Skeletal muscle tissue (tissue), 4 donors: Measurements from ENCODE around the gene MYO7B. TPM values are rescaled to one million over a fixed set of nuclear protein-coding genes. Genes with fewer than 3 reads are reported as not detected.
"Not testable (repeated sequence)": the region's sequence is repeated elsewhere in the genome, so short reads cannot be mapped to it uniquely, and the experiment has no call there.

Source experiments
- H3K27ac ChIP-seq: one replicate; pipeline ENCODE4 v1.7.0; 2013; ENCODE audit warnings: mild to moderate bottlenecking, low read depth, low read length, inconsistent platforms
- H3K27me3 ChIP-seq, 3 donors: one replicate each; pipeline ENCODE4 v1.7.0; 2013; ENCODE audit warnings: low read length in 3 of 3; ENCODE audit not compliant: control insufficient read depth in 3 of 3, insufficient read depth in 3 of 3
- H3K36me3 ChIP-seq, 3 donors: one replicate each; pipeline ENCODE4 v1.7.0; 2013; ENCODE audit warnings: low read length in 3 of 3; ENCODE audit not compliant: control insufficient read depth in 3 of 3, insufficient read depth in 3 of 3
- H3K4me1 ChIP-seq, 3 donors: one replicate each; pipeline ENCODE4 v1.7.0; 2013; ENCODE audit warnings: low read length in 3 of 3, mild to moderate bottlenecking in 3 of 3; ENCODE audit not compliant: control insufficient read depth in 3 of 3, insufficient read depth in 3 of 3
- H3K4me3 ChIP-seq, 3 donors: one replicate each; pipeline ENCODE4 v1.7.0; 2013; ENCODE audit warnings: low read length in 3 of 3
- H3K9ac ChIP-seq, 3 donors: one replicate each; pipeline ENCODE4 v1.7.0; 2013; ENCODE audit warnings: low read length in 3 of 3, mild to moderate bottlenecking in 3 of 3, moderate library complexity in 2 of 3, low read depth in 1 of 3
- H3K9me3 ChIP-seq, 3 donors: one replicate each; pipeline ENCODE4 v1.7.0; 2013; ENCODE audit warnings: low read length in 3 of 3; ENCODE audit not compliant: control insufficient read depth in 3 of 3
- total RNA-seq: library from RNA; depleted of rRNA; stranded (reverse); fragments of >200 nt; gene quantifications from one replicate; pipeline ENCODE4 v1.2.3, GENCODE V29; 2014
- donor health status: Osteomylitis.

MYO7B gene
- total RNA-seq, 1 donor from 2014 or later = 1.0 TPM

DNA sequence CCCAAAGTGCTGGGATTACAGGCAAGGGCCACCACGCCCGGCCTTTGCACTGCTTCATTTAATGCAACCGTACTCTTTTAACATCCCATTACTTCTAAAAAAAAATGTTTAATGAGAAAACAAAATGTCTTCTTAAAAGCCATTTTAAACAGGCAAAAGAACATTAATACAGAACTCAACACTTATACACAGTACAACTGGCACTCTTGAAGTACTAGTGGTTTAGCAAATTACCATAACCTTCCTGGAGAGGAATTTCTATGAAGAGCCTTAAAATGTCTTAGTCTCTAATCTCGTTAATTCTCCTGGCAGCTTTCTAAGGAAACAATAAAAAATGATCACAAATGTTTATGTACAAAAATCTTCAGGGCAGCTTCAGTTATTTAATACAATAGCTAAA, 15.1 kb upstream of the MYO7B start:
- Histone ChIP-seq H3K27me3 (no peaks in the 10 kb centered on the region), H3K4me3 (no peak overlapping the region), H3K27ac (no peak overlapping the region), H3K9me3 (no peaks in the 10 kb centered on the region), H3K4me1 (peaks cover 20 to 26% (median 21%) of the 10 kb centered on the region in 3 donors), H3K9ac (no peak overlapping the region), H3K36me3 (peaks cover 0 to 16% (median 13%) of the 10 kb centered on the region in 3 donors)

DNA sequence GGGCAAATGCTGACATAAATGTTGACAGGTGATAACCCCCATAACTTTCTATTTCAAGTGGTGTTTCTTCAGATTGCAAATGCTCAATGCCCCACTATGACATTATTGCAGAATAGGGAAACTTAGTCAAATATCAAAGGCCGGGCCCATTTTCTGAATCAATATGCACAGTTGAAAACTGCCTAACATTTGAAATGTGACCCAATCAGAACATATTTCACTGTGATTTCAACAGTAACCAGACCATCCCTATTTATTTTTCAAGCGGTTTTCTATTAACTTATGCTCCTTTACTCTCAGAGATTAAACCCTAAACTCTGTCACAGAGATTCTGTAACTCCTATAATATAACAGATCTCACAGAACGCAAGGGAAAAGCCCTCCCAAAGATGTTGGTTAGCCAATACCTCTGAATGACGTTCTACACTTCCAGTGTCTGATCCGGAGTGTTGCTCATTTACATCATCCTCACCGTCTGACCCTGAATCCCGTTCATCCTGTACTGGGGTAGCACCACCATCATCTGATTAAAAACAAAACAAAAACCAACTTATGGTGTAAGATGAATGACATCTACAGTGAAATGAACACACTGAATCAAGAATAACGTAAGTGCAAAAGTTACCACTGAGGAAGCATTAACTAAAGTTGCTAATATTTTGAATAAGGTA, 12.1 kb upstream of the MYO7B start:
- H3K4me3 ChIP-seq = no peak overlapping the region
- no peaks in the 10 kb centered on the region for H3K9me3 ChIP-seq
- no peak overlapping the region for H3K9ac ChIP-seq
- H3K4me1 ChIP-seq = peaks cover 12 to 16% (median 13%) of the 10 kb centered on the region in 3 donors
- peaks cover 0 to 16% (median 13%) of the 10 kb centered on the region in 3 donors for H3K36me3 ChIP-seq
- H3K27me3 ChIP-seq = no peaks in the 10 kb centered on the region
- H3K27ac ChIP-seq = no peak overlapping the region

DNA sequence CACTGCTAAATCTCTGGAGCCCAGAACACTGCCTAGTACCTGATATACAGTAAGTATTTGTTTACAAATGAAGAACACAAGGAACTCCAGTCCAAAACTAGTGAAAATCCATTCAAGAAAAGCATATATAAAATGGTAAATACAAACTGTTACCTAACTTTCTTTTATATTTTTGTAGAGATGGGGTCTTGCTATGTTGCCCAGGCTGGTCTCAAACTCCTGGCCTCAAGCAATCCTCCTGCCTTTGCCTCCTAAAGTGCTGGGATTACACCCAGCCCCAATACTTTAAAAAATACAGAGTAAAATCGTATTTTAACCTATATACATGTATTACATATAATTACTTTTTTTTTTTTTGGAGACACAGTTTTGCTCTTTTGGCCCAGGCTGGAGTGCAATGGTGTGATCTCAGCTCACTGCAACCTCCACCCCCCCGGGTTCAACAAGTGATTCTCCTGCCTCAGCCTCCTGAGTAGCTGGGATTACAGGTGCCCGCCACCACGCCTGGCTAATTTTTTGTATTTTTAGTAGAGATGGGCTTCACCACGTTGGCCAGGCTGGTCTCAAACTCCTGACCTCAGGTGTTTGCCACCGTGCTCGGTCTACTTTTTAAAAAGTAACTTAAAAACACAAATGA, 11.2 kb upstream of the MYO7B start:
- H3K27me3 ChIP-seq, H3K4me3 ChIP-seq, H3K9me3 ChIP-seq, H3K9ac ChIP-seq, H3K27ac ChIP-seq: not testable (repeated sequence)
- Histone ChIP-seq H3K4me1 (peaks cover 12 to 17% (median 13%) of the 10 kb centered on the region in 3 donors), H3K36me3 (peaks cover 0 to 16% (median 13%) of the 10 kb centered on the region in 3 donors)

DNA sequence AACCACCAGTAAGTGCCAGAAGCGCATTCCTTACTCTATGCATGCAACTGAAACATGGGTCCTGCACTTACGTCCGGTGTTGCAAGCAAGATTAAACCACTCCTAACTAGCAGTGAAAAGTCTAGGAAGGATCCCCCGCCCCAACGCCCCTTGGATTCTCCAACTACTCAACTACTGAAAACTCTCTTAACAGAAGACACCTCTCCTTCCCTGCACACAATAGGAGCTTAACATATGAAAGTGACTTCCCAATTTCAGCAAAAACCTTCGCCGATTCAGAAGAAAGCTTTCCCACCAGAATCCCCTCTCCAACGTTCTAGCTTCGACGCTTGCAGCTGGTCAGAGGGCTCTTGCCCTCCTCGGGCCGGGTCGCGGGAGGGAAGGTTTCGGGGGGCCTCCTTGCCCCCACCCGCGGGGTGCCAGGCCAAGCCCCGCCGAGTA, 9.8 kb upstream of the MYO7B start:
- peak overlapping the region; percentile 92 to 94 (median 93) for H3K9ac ChIP-seq
- peaks cover 0 to 13% (median 12%) of the 10 kb centered on the region in 3 donors for H3K36me3 ChIP-seq
- H3K27ac ChIP-seq = peak overlapping the region; percentile 94
- no peaks in the 10 kb centered on the region for H3K9me3 ChIP-seq
- no peaks in the 10 kb centered on the region for H3K27me3 ChIP-seq
- H3K4me3 ChIP-seq = peak overlapping the region; percentile 80 to 95 (median 83)
- H3K4me1 ChIP-seq = peaks cover 12 to 17% (median 13%) of the 10 kb centered on the region in 3 donors

DNA sequence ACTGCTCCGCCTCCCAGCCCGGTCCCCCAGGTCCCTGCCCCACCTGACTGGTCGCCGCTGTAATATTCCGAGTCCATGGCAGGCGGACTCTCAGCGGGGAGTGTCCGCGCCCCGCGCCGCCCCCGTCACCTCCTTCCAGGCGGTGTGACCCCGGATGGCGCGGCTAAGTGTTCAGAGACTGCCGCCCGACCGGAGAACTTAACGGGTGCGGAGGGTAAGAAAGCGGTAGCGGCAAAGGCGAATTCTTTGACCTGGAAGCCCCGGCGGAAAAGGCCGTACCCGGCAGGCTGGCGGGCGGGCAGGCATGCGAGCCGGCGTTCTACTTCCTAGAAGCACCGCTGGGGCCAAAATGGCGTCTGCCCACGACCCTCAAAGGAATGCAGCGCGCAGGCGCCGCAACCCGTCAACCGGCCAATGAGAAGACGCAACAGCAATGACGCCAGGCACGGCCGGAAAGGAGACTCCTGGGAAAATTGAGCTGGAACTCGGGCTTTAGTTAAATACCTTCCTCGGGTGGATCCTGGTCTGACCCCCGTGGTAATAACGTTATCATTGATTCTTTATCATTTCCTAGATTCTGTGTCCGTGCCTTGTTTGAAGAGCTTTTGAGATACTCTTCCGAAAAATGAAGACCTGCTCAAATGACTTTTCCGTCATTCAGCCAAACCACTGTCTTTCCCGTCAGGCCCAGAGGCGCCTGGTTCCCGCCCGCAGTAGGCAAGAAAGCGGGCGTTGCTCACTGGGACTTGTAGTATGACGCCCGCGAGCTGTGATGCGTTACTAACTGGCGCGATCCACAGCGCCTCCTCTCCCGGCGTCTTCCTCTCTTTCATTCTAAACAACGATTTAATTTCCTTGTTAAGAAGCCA, 9.1 kb upstream of the MYO7B start, which contains the start of gene IWS1:
Gene IWS1 (minus strand): TSS at position 358 of the 869 bp plus-strand sequence. CDS start 281 bp downstream, at position 77.
- H3K9me3 ChIP-seq = no peaks in the 10 kb centered on the region
- peaks cover 12 to 17% (median 13%) of the 10 kb centered on the region in 3 donors for H3K4me1 ChIP-seq
- H3K27ac ChIP-seq = peak within 1 kb of the TSS; percentile 94

DNA sequence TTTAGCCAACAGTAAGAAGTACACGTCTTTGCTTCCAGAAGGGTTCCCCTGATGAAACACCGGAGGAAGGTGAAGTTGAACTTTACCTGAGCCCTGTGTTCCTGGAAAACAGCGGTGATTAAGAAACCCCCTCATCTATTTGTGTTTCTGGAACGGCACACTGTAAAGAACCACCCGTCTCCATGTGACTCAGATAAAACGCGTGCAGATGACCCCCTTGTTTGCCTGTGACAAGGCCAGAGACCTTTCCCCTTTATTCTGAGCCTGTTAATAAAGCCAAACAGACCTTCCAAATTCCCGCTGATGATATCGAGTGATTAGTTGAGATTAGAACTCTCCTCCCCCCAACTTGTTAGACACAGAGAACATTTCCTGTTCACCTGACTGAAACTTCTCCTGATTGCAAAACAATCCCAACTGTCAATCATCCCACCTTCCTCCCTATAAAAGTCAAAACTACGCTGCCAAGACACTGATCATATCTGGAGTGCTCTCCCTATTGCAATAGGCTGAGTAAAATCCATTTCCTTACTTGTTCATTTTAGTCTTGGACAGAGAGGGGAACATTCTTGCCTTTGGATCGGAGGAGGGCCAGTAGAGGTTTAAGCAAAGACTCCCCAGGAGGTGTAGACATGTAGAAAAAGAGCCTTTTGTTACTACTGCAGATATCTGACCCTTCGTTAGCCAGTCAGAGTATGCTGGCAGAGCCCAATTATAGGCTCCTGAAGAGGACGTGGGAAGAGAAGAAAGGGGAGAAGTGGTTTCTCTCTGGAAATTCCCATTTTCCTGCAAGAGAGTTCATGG, 8.3 kb upstream of the MYO7B start:
- Histone ChIP-seq H3K27me3 (no peaks in the 10 kb centered on the region), H3K9me3 (no peaks in the 10 kb centered on the region), H3K27ac (peak overlapping the region; percentile 94)

More for the DNA sequence above, 9.1 kb upstream of the MYO7B start, which contains the start of gene IWS1:
- Histone ChIP-seq H3K9ac (peak within 1 kb of the TSS; percentile 92 to 94 (median 93)), H3K36me3 (peaks cover 0 to 13% (median 12%) of the 10 kb centered on the region in 3 donors), H3K27me3 (no peaks in the 10 kb centered on the region), H3K4me3 (peak within 1 kb of the TSS; percentile 80 to 95 (median 83))

DNA sequence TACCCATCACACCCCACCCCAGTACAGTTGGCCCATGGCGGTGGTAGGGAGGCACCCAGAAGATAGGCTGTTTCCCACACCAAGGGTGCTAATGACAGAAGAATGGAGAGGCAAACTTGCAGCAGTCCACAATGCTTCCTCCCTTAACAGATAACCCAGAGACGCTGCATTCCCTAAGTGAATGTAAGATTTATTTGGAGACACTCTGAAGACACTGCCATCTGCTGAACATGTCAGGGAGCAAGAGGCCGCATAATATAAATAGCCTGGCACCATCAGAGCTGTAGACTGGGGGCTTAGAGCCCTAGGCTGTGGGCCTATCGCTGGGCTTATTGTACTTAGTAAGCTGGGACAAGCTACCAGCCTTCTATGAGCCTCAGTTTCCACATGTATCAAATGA, 7.0 kb upstream of the MYO7B start:
- Histone ChIP-seq H3K9ac (no peak overlapping the region), H3K27ac (no peak overlapping the region), H3K9me3 (no peaks in the 10 kb centered on the region), H3K4me3 (no peak overlapping the region), H3K36me3 (no peaks in the 10 kb centered on the region), H3K27me3 (no peaks in the 10 kb centered on the region), H3K4me1 (peaks cover 12 to 17% (median 13%) of the 10 kb centered on the region in 3 donors)

More for the DNA sequence above, 8.3 kb upstream of the MYO7B start:
- Histone ChIP-seq H3K4me1 (peaks cover 12 to 17% (median 13%) of the 10 kb centered on the region in 3 donors), H3K9ac (peak overlapping the region; percentile 92 to 94 (median 93)), H3K36me3 (peaks cover 0 to 10% (median 10%) of the 10 kb centered on the region in 3 donors), H3K4me3 (peak overlapping the region; percentile 80 to 95 (median 83))

DNA sequence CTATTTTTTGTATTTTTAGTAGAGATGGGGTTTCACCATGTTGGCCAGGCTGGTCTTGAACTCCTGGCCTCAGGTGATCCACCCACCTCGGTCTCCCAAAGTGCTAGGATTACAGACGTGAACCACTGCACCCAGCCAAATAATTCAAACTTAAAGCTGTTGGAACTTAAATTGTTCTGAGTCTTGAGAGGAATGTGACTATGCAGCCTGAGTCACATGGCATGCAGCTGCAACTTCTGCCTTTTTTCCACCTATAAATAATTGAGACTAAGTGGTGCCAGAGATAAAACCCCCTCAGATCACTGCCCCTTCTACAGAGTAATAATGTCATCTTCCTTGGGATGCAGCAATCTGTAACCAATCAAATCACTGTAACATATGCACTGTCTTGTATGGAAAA, 6.1 kb upstream of the MYO7B start:
- H3K9ac ChIP-seq, H3K4me3 ChIP-seq: not testable (repeated sequence)

More for the DNA sequence above, 6.1 kb upstream of the MYO7B start:
- H3K27ac ChIP-seq, H3K27me3 ChIP-seq, H3K36me3 ChIP-seq, H3K9me3 ChIP-seq: not testable (repeated sequence)
- H3K4me1 ChIP-seq = peaks cover 9 to 17% (median 12%) of the 10 kb centered on the region in 3 donors
